Transverse colon (tissue), 3 donors: ENCODE measurements around the gene WNT9A.

Experiments used
- POLR2A ChIP-seq: fragments of 450-650 bp; IDR thresholded peaks from one replicate; pipeline ENCODE4 v1.6.1; 2016; ENCODE audit warnings: antibody characterized with exemption, mild to moderate bottlenecking, moderate library complexity
- TF ChIP-seq, protein P1 (sequence below), 5 experiments: fragments of 200-600 bp in 3 of 5; fragments of 450-650 bp in 2 of 5; sonication (generic) in 3 of 5; IDR thresholded peaks; 1 replicate in 2 of 5; 2 replicates in 3 of 5; pipeline ENCODE4 v1.5.1; 2016 to 2017; ENCODE audit warnings: antibody characterized with exemption in 5 of 5, inconsistent platforms in 3 of 5, mild to moderate bottlenecking in 2 of 5, moderate library complexity in 1 of 5

- no peak for TF ChIP-seq POLR2A
- TF ChIP-seq, protein P1, sequence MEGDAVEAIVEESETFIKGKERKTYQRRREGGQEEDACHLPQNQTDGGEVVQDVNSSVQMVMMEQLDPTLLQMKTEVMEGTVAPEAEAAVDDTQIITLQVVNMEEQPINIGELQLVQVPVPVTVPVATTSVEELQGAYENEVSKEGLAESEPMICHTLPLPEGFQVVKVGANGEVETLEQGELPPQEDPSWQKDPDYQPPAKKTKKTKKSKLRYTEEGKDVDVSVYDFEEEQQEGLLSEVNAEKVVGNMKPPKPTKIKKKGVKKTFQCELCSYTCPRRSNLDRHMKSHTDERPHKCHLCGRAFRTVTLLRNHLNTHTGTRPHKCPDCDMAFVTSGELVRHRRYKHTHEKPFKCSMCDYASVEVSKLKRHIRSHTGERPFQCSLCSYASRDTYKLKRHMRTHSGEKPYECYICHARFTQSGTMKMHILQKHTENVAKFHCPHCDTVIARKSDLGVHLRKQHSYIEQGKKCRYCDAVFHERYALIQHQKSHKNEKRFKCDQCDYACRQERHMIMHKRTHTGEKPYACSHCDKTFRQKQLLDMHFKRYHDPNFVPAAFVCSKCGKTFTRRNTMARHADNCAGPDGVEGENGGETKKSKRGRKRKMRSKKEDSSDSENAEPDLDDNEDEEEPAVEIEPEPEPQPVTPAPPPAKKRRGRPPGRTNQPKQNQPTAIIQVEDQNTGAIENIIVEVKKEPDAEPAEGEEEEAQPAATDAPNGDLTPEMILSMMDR (IDR thresholded peaks at IDR 0.05): no peak
These were observed 22.0 kb downstream of the WNT9A start for GRCh38 chr1:227925582-227926198.
